GM10266 (cell line): ENCODE measurements around the gene ZNF672.

Experiments used
- DNase-seq: peaks from one replicate; pipeline ENCODE4 v3.0.0; 2012; ENCODE audit errors: extremely low spot score
- CTCF ChIP-seq: IDR thresholded peaks from 2 replicates; pipeline ENCODE4 v1.5.1; 2012; ENCODE audit warnings: mild to moderate bottlenecking, low read depth; ENCODE audit not compliant: control insufficient read depth, insufficient read depth; ENCODE audit errors: missing control alignments

Gene ZNF672

GRCh38 chr1:248838357-248839167 is 538 bp downstream of the ZNF672 start:
- TF ChIP-seq CTCF = no peak
- peak; percentile 86 for DNase-seq

GRCh38 chr1:248839168-248839555 is 1.1 kb downstream of the ZNF672 start:
- no peak for TF ChIP-seq CTCF
- DNase-seq = no peak

GRCh38 chr1:248840946-248841345 is 2.9 kb downstream of the ZNF672 start:
- no peak for DNase-seq

GRCh38 chr1:248841702-248842395 is 3.8 kb downstream of the ZNF672 start:
- TF ChIP-seq CTCF = peak; percentile 40
- DNase-seq = no peak

More at GRCh38 chr1:248840946-248841345, 2.9 kb downstream of the ZNF672 start:
- no peak for TF ChIP-seq CTCF

GRCh38 chr1:248842781-248843331 is 4.8 kb downstream of the ZNF672 start:
- TF ChIP-seq CTCF = no peak
- DNase-seq = peak; percentile 69

GRCh38 chr1:248843687-248844086 is 5.7 kb downstream of the ZNF672 start:
- no peak for DNase-seq
- TF ChIP-seq CTCF = no peak
